HFFc6 (cell line): ENCODE data around the gene SFRP5. TPM values are rescaled to one million over a fixed set of nuclear protein-coding genes. Genes with fewer than 3 reads are reported as not detected.

Experiments
- DNase-seq: peaks from one replicate; pipeline ENCODE4 v3.0.0-alpha.2; 2018
- H3K27ac Mint-ChIP-seq: 2 replicates; pipeline ENCODE4 v1.8.0; 2020; ENCODE audit warnings: mild to moderate bottlenecking, mixed read lengths
- H3K27me3 Mint-ChIP-seq: 2 replicates; pipeline ENCODE4 v1.8.0; 2021; ENCODE audit warnings: mild to moderate bottlenecking, moderate library complexity, mixed read lengths; ENCODE audit not compliant: insufficient read depth
- H3K36me3 Mint-ChIP-seq: 2 replicates; pipeline ENCODE4 v1.8.0; 2021; ENCODE audit warnings: low read depth, mixed read lengths
- H3K4me1 Mint-ChIP-seq: 2 replicates; pipeline ENCODE4 v1.8.0; 2020; ENCODE audit warnings: low read depth, mixed read lengths
- H3K4me3 Mint-ChIP-seq: 2 replicates; pipeline ENCODE4 v1.8.0; 2020; ENCODE audit warnings: mild to moderate bottlenecking, moderate library complexity, mixed read lengths
- H3K9me3 Mint-ChIP-seq: 2 replicates; pipeline ENCODE4 v1.8.0; 2020; ENCODE audit warnings: mild to moderate bottlenecking, mixed read lengths
- CTCF ChIP-seq: fragments of 200-600 bp; sonication (generic); IDR thresholded peaks from 2 replicates; pipeline ENCODE4 v1.5.0; 2021; ENCODE audit warnings: antibody characterized with exemption, mild to moderate bottlenecking
- total RNA-seq, 6 experiments: library from RNA; stranded (reverse); fragmentation: NEBNext Ultra II Directional; extraction: Animal tissue kit (Norgen Biotek cat#: 25700); gene quantifications; 2 replicates in 1 of 6; 3 replicates in 5 of 6; pipeline ENCODE4 v1.2.3, GENCODE V29; 2021

Gene SFRP5
- total RNA-seq, 6 experiments from 2014 or later = not detected

GRCh38 chr10:97752956-97753355 lies 18.8 kb downstream of the SFRP5 start:
- no peak for TF ChIP-seq CTCF
- no peak overlapping the region for H3K4me3 Mint-ChIP-seq
- H3K36me3 Mint-ChIP-seq = peaks cover 27% of the 10 kb centered on the region

GRCh38 chr10:97748116-97748515 lies 23.7 kb downstream of the SFRP5 start:
- DNase-seq = no peak

More at GRCh38 chr10:97752956-97753355, 18.8 kb downstream of the SFRP5 start:
- Mint-ChIP-seq H3K27me3 (peaks cover 3% of the 10 kb centered on the region; the same call in 1 of the 2 replicates), H3K9me3 (no peaks in the 10 kb centered on the region), H3K27ac (no peak overlapping the region), H3K4me1 (no peaks in the 10 kb centered on the region)
- no peak for DNase-seq

GRCh38 chr10:97747573-97747972 lies 24.2 kb downstream of the SFRP5 start:
- no peak for DNase-seq
- Mint-ChIP-seq H3K27ac (no peak overlapping the region), H3K9me3 (no peaks in the 10 kb centered on the region), H3K27me3 (no peaks in the 10 kb centered on the region; the same call in 1 of the 2 replicates), H3K4me1 (no peaks in the 10 kb centered on the region), H3K4me3 (no peak overlapping the region), H3K36me3 (peaks cover 30% of the 10 kb centered on the region)
- no peak for TF ChIP-seq CTCF

More at GRCh38 chr10:97748116-97748515, 23.7 kb downstream of the SFRP5 start:
- Mint-ChIP-seq H3K27ac (no peak overlapping the region; the same call in 1 of the 2 replicates), H3K36me3 (peaks cover 30% of the 10 kb centered on the region), H3K4me1 (no peaks in the 10 kb centered on the region), H3K4me3 (no peak overlapping the region), H3K9me3 (no peaks in the 10 kb centered on the region), H3K27me3 (no peaks in the 10 kb centered on the region; the same call in 1 of the 2 replicates)
- TF ChIP-seq CTCF = no peak

GRCh38 chr10:97744405-97745035 lies 27.3 kb downstream of the SFRP5 start:
- no peaks in the 10 kb centered on the region for H3K27me3 Mint-ChIP-seq
- H3K27ac Mint-ChIP-seq = no peak overlapping the region
- no peak overlapping the region for H3K4me3 Mint-ChIP-seq
- DNase-seq = no peak
- H3K9me3 Mint-ChIP-seq = no peaks in the 10 kb centered on the region
- peaks cover 35% of the 10 kb centered on the region for H3K36me3 Mint-ChIP-seq
- no peak for TF ChIP-seq CTCF
- H3K4me1 Mint-ChIP-seq = peaks cover 10% of the 10 kb centered on the region; the same call in 1 of the 2 replicates

DNA sequence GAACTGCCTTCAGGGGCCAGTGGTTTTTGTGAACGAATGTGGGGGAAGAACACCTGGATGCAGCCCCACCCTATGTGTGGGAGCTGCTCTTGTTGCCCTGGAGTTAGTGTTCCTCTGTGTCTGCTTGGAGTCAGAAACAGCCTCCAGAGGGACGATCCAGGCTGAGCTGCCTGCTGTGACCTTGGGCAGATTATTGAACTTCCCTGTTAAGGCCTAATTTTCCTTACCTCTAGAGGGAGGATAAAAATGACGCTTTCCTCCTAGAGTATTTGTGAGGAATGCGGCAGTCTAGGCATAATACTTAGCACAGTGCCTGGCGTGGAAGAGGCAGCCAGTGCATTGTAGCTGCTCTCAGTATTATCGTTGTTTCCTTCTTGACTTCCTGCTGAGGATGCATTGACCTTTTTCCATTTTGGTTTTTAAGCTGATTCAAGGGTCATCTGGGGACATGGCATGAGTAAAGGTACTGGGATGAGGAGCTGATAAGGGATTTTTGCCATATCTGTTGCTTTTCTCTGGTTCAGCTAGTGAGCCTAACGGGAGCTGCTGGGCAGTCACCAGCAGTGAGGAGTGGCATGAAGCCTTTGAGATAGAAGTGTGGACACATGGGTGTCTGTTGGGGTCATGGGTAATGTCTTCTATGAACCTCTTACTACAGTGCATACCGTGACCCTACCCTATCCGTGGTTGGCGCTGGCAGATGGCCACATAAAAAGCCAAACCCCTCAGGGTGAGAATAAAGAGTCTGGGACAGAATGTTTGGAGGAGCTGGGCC lies 28.4 kb downstream of the SFRP5 start:
- H3K9me3 Mint-ChIP-seq = no peaks in the 10 kb centered on the region
- no peaks in the 10 kb centered on the region for H3K27me3 Mint-ChIP-seq
- H3K4me3 Mint-ChIP-seq = no peak overlapping the region
- peaks cover 38% of the 10 kb centered on the region for H3K36me3 Mint-ChIP-seq
- no peak overlapping the region for H3K27ac Mint-ChIP-seq
- TF ChIP-seq CTCF = no peak
- H3K4me1 Mint-ChIP-seq = peaks cover 14% of the 10 kb centered on the region
- no peak for DNase-seq
